PC-3 (cell line): Measurements from ENCODE around the gene TARS1. TPM values are rescaled to one million over a fixed set of nuclear protein-coding genes. Genes with fewer than 3 reads are reported as not detected.
A peak's percentile ranks its signal among the peaks of the same experiment; 100 is the strongest.

Experiments
- ATAC-seq: fragments of 200-7000 bp; cut with Tn5 transposase; 2 replicates; pipeline ENCODE4 v1.9.1; 2020; ENCODE audit warnings: mild to moderate bottlenecking, moderate library complexity
- BruUV-seq: library from RNA; stranded (reverse); fragments of 400-500 nt; replicated peaks from 2 replicates; lab custom pipeline; 2021; lab: Mats Ljungman, UMichigan
- CTCF ChIA-PET: fragments of 300-600 bp; sonication (Branson Sonifier 250); formaldehyde crosslinking; loops from one replicate; lab custom pipeline; 2022; ENCODE audit warnings: antibody characterized with exemption; lab: Charles Lee
- POLR2A ChIA-PET: fragments of 300-600 bp; sonication (Branson Sonifier 250); formaldehyde crosslinking; loops from one replicate; lab custom pipeline; 2022; ENCODE audit warnings: antibody characterized with exemption; ENCODE audit not compliant: unreplicated experiment; lab: Charles Lee
- DNase-seq: peaks from one replicate; pipeline ENCODE4 v3.0.0-alpha.2; 2015
- H2AFZ ChIP-seq: fragments of 300-600 bp; sonication (generic); 2 replicates; pipeline ENCODE4 v1.6.0; 2016; ENCODE audit warnings: antibody characterized with exemption, low read length
- H3F3A ChIP-seq: fragments of 300-600 bp; sonication (generic); one replicate; pipeline ENCODE4 v1.6.0; 2017; ENCODE audit warnings: antibody characterized with exemption, low read length, control low read depth, mild to moderate bottlenecking; ENCODE audit not compliant: unreplicated experiment
- H3K27ac ChIP-seq: fragments of 300-600 bp; sonication (generic); 2 replicates; pipeline ENCODE4 v1.5.1; 2016; ENCODE audit warnings: mild to moderate bottlenecking, low read length
- H3K27me3 ChIP-seq: fragments of 300-600 bp; sonication (generic); 2 replicates; pipeline ENCODE4 v1.6.1; 2016; ENCODE audit warnings: low read length, mixed read lengths
- H3K36me3 ChIP-seq: fragments of 300-600 bp; sonication (generic); 2 replicates; pipeline ENCODE4 v1.6.1; 2016; ENCODE audit warnings: low read depth, mixed run types, low read length, mixed read lengths
- H3K4me1 ChIP-seq: fragments of 300-600 bp; sonication (generic); 2 replicates; pipeline ENCODE4 v1.5.1; 2016; ENCODE audit warnings: low read length; ENCODE audit not compliant: insufficient read depth
- H3K4me2 ChIP-seq: fragments of 300-600 bp; sonication (generic); 2 replicates; pipeline ENCODE4 v1.6.0; 2016; ENCODE audit warnings: low read length
- H3K4me3 ChIP-seq: fragments of 300-600 bp; sonication (generic); 2 replicates; pipeline ENCODE4 v1.5.1; 2016; ENCODE audit warnings: mild to moderate bottlenecking, low read length, mixed read lengths
- H3K79me2 ChIP-seq: fragments of 300-600 bp; sonication (generic); 2 replicates; pipeline ENCODE4 v1.6.1; 2017; ENCODE audit warnings: low read length, mixed read lengths
- H3K9ac ChIP-seq: fragments of 300-600 bp; sonication (generic); 2 replicates; pipeline ENCODE4 v1.6.0; 2016; ENCODE audit warnings: mild to moderate bottlenecking, low read length
- H3K9me2 ChIP-seq: fragments of 300-600 bp; sonication (generic); replicated peaks from 2 replicates; pipeline ENCODE4 v1.6.1; 2016; ENCODE audit warnings: mixed run types, low read length, mixed read lengths
- H3K9me3 ChIP-seq: fragments of 300-600 bp; sonication (generic); 2 replicates; pipeline ENCODE4 v1.6.1; 2016; ENCODE audit warnings: low read length, mixed read lengths
- H4K20me1 ChIP-seq: fragments of 300-600 bp; sonication (generic); 2 replicates; pipeline ENCODE4 v1.6.1; 2016; ENCODE audit warnings: low read length, mixed read lengths
- CTCF ChIP-seq: fragments of 300-600 bp; sonication (generic); conservative IDR thresholded peaks from 2 replicates; pipeline ENCODE4 v1.5.1; 2017; ENCODE audit warnings: antibody characterized with exemption, low read depth, mild to moderate bottlenecking, low read length
- EZH2 ChIP-seq: fragments of 300-600 bp; sonication (generic); IDR thresholded peaks from one replicate; pipeline ENCODE4 v1.6.1; 2017; ENCODE audit warnings: antibody characterized with exemption, mild to moderate bottlenecking, low read length; ENCODE audit not compliant: unreplicated experiment
- EZH2phosphoT487 ChIP-seq: fragments of 300-600 bp; sonication (generic); IDR thresholded peaks from 2 replicates; pipeline ENCODE4 v1.6.1; 2018; ENCODE audit warnings: mild to moderate bottlenecking, antibody characterized with exemption, low read length, borderline replicate concordance
- intact Hi-C: fragments of 100-400 bp; cut with micrococcal nuclease; formaldehyde crosslinking; loops from 2 replicates; pipeline ENCODE4 v1.9.0; 2023
- total RNA-seq: library from RNA; depleted of rRNA; stranded (reverse); fragments of >200 nt; gene quantifications from 2 replicates; pipeline ENCODE4 v1.2.3, GENCODE V29; 2014

The TARS1 gene
- total RNA-seq, 1 experiment from 2014 or later = 221 TPM

- Histone ChIP-seq H2AFZ (no peak overlapping the region), H3K4me3 (no peak overlapping the region), H4K20me1 (no peaks in the 10 kb centered on the region), H3K4me2 (no peak overlapping the region), H3K4me1 (no peaks in the 10 kb centered on the region), H3K27me3 (no peaks in the 10 kb centered on the region), H3K9me3 (no peaks in the 10 kb centered on the region), H3F3A (no peaks in the 10 kb centered on the region), H3K9ac (no peak overlapping the region), H3K36me3 (no peaks in the 10 kb centered on the region), H3K9me2 (no peaks in the 10 kb centered on the region), H3K27ac (no peak overlapping the region), H3K79me2 (no peaks in the 10 kb centered on the region)
- DNase-seq (peak; percentile 40), ATAC-seq (no peak)
- ChIA-PET CTCF (no interaction called here), POLR2A (no interaction called here)
- intact Hi-C loops = no loop called here
- no peak for TF ChIP-seq EZH2
- no peak for TF ChIP-seq CTCF
- TF ChIP-seq EZH2phosphoT487 = no peak
- no TSS peak for BruUV-seq
Observed at GRCh38 chr5:33417632-33418031, 23.1 kb upstream of the TARS1 start.

GRCh38 chr5:33420946-33421345, 19.8 kb upstream of the TARS1 start:
- H3K27ac ChIP-seq = no peak overlapping the region
- H3K4me3 ChIP-seq = no peak overlapping the region
- TF ChIP-seq EZH2phosphoT487 = no peak
- TF ChIP-seq CTCF = no peak
- TF ChIP-seq EZH2 = no peak

GRCh38 chr5:33422191-33422590, 18.6 kb upstream of the TARS1 start:
- H4K20me1 ChIP-seq = no peaks in the 10 kb centered on the region
- no peak for TF ChIP-seq CTCF
- no peak for TF ChIP-seq EZH2
- TF ChIP-seq EZH2phosphoT487 = no peak
- no peak overlapping the region for H3K4me2 ChIP-seq
- no peaks in the 10 kb centered on the region for H3K36me3 ChIP-seq
- BruUV-seq = no TSS peak
- H3K9ac ChIP-seq = no peak overlapping the region
- no peaks in the 10 kb centered on the region for H3K9me3 ChIP-seq
- no peaks in the 10 kb centered on the region for H3K9me2 ChIP-seq
- no peaks in the 10 kb centered on the region for H3K27me3 ChIP-seq
- no peaks in the 10 kb centered on the region for H3K4me1 ChIP-seq
- intact Hi-C loops = loop anchor here (2.0 to 5.0 kb wide), 3 partner anchors 150 to 505 kb away; no protein-coding TSS in a partner anchor
- no peaks in the 10 kb centered on the region for H3F3A ChIP-seq
- DNase-seq (no peak), ATAC-seq (no peak)
- H3K79me2 ChIP-seq = no peaks in the 10 kb centered on the region
- H2AFZ ChIP-seq = peak overlapping the region; percentile 20; the same call in 1 of the 2 replicates
- no peak overlapping the region for H3K27ac ChIP-seq
- CTCF ChIA-PET = interaction anchor here (0.7 to 0.8 kb wide), 2 partner anchors 109 to 122 kb away, joined by 3 to 5 read pairs; no protein-coding TSS in a partner anchor
- no peak overlapping the region for H3K4me3 ChIP-seq
- POLR2A ChIA-PET = no interaction called here

More at GRCh38 chr5:33420946-33421345, 19.8 kb upstream of the TARS1 start:
- Histone ChIP-seq H3K9ac (no peak overlapping the region), H3K9me3 (no peaks in the 10 kb centered on the region), H2AFZ (no peak overlapping the region), H3F3A (no peaks in the 10 kb centered on the region), H3K27me3 (no peaks in the 10 kb centered on the region), H3K79me2 (no peaks in the 10 kb centered on the region), H3K36me3 (no peaks in the 10 kb centered on the region), H3K9me2 (no peaks in the 10 kb centered on the region), H4K20me1 (no peaks in the 10 kb centered on the region), H3K4me1 (no peaks in the 10 kb centered on the region), H3K4me2 (no peak overlapping the region)
- ATAC-seq (no peak), DNase-seq (no peak)
- CTCF ChIA-PET = interaction anchor here (0.6 kb wide), 2 partner anchors 500 to 822 kb away, joined by 3 to 7 read pairs; no protein-coding TSS in a partner anchor
- intact Hi-C loops = loop anchor here (5.0 kb wide), 2 partner anchors 149 to 504 kb away; no protein-coding TSS in a partner anchor
- POLR2A ChIA-PET = interaction anchor here (0.5 kb wide), 1 partner anchor 1822 kb away, joined by 5 read pairs; no protein-coding TSS in a partner anchor
- BruUV-seq = no TSS peak
